OCI-LY7 (cell line): ENCODE data around the gene FOXM1. TPM values are rescaled to one million over a fixed set of nuclear protein-coding genes. Genes with fewer than 3 reads are reported as not detected.
A peak's percentile ranks its signal among the peaks of the same experiment; 100 is the strongest.

ENCODE experiments used
- BruUV-seq: library from RNA; stranded (reverse); fragments of 400-500 nt; replicated peaks from 2 replicates; lab custom pipeline; 2021; lab: Mats Ljungman, UMichigan
- CTCF ChIA-PET: fragments of 300-600 bp; sonication (Branson Sonifier 250); formaldehyde crosslinking; loops from one replicate; lab custom pipeline; 2022; ENCODE audit warnings: antibody characterized with exemption; ENCODE audit not compliant: unreplicated experiment; lab: Charles Lee
- POLR2A ChIA-PET: fragments of 300-600 bp; sonication (Branson Sonifier 250); formaldehyde crosslinking; loops from one replicate; lab custom pipeline; 2022; ENCODE audit warnings: antibody characterized with exemption; lab: Charles Lee
- DNase-seq: peaks from one replicate; pipeline ENCODE4 v3.0.0-alpha.2; 2015; ENCODE audit warnings: low spot score
- H2AFZ ChIP-seq: fragments of 200-600 bp; sonication (generic), shearing (Covaris generic); 2 replicates; pipeline ENCODE4 v1.6.1; 2014; ENCODE audit warnings: mild to moderate bottlenecking, antibody characterized with exemption, low read length, moderate library complexity
- H3K27ac ChIP-seq: fragments of 200-600 bp; sonication (generic); 2 replicates; pipeline ENCODE4 v1.5.1; 2014; ENCODE audit warnings: mixed run types, low read depth, mild to moderate bottlenecking, moderate library complexity, low read length, inconsistent platforms; ENCODE audit not compliant: poor library complexity, severe bottlenecking
- H3K36me3 ChIP-seq: fragments of 200-600 bp; sonication (generic); 2 replicates; pipeline ENCODE4 v1.6.1; 2014; ENCODE audit warnings: mild to moderate bottlenecking, antibody characterized with exemption, low read length, moderate library complexity, mixed read lengths; ENCODE audit not compliant: insufficient read depth
- H3K4me1 ChIP-seq: fragments of 200-600 bp; sonication (generic); 2 replicates; pipeline ENCODE4 v1.5.1; 2014; ENCODE audit warnings: mild to moderate bottlenecking, low read length; ENCODE audit not compliant: insufficient read depth, poor library complexity, severe bottlenecking
- H3K4me2 ChIP-seq: fragments of 200-600 bp; sonication (generic); 2 replicates; pipeline ENCODE4 v1.6.1; 2014; ENCODE audit warnings: mild to moderate bottlenecking, low read length
- H3K4me3 ChIP-seq: fragments of 200-600 bp; sonication (generic); 2 replicates; pipeline ENCODE4 v1.5.1; 2014; ENCODE audit warnings: mild to moderate bottlenecking, low read depth, low read length; ENCODE audit not compliant: poor library complexity, severe bottlenecking
- H3K79me2 ChIP-seq: fragments of 200-600 bp; sonication (generic); 2 replicates; pipeline ENCODE4 v1.6.1; 2016; ENCODE audit warnings: low read depth, mild to moderate bottlenecking, low read length, moderate library complexity, mixed read lengths; ENCODE audit not compliant: insufficient read depth
- H3K9me2 ChIP-seq: fragments of 200-600 bp; sonication (generic); 2 replicates; pipeline ENCODE4 v1.6.1; 2016; ENCODE audit warnings: mild to moderate bottlenecking, low read length, mixed read lengths; ENCODE audit not compliant: insufficient read depth
- H3K9me3 ChIP-seq: fragments of 200-600 bp; sonication (generic); 2 replicates; pipeline ENCODE4 v1.6.1; 2014; ENCODE audit warnings: mild to moderate bottlenecking, mixed run types, low read length, mixed read lengths
- H4K20me1 ChIP-seq: fragments of 200-600 bp; sonication (generic); 2 replicates; pipeline ENCODE4 v1.6.1; 2014; ENCODE audit warnings: mild to moderate bottlenecking, antibody characterized with exemption, low read length, moderate library complexity, mixed read lengths; ENCODE audit not compliant: insufficient read depth
- EZH2phosphoT487 ChIP-seq: fragments of 200-600 bp; sonication (generic); IDR thresholded peaks from 2 replicates; pipeline ENCODE4 v1.6.1; 2018; ENCODE audit warnings: low read depth, borderline replicate concordance, mild to moderate bottlenecking, mixed run types, antibody characterized with exemption, low read length, moderate library complexity, mixed read lengths
- intact Hi-C: fragments of 100-400 bp; cut with micrococcal nuclease; formaldehyde crosslinking; loops from one replicate; pipeline ENCODE4 v1.10.0; 2022; ENCODE audit not compliant: unreplicated experiment
- total RNA-seq, 2 experiments: library from RNA; depleted of rRNA in 1 of 2; stranded (reverse); fragments of >200 nt in 1 of 2; shearing (Covaris generic) in 1 of 2; gene quantifications; 2 replicates each; pipeline ENCODE4 v1.2.3, GENCODE V29; 2014 to 2022
- TF ChIP-seq, protein P1 (sequence below): fragments of 200-600 bp; sonication (generic); conservative IDR thresholded peaks from 2 replicates; pipeline ENCODE4 v1.5.1; 2014; ENCODE audit warnings: mild to moderate bottlenecking, antibody characterized with exemption, low read length, moderate library complexity, mixed read lengths

The FOXM1 gene
- total RNA-seq, 2 experiments from 2014 or later: 109 to 173 TPM

DNA sequence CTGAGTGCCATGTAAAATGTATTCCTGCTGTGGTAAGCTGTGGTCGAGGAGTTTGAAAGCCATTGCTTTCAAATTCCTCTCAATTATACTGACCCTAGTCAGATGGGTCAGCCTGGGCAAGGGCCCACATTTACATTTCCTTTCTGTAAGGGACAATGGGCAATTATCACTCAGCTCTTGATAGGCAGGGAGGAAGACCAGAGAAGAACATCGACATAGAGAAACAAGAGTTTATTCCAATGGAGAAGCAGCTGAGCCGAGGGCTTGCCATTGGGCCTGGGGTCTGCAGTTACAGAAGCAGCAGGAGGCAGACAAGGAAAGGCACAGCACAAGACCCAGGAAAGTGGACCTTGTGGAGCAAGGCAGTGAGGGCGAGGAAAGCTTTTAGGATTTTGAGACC is 51.8 kb downstream of the FOXM1 start:
- no peak for DNase-seq
- H3K36me3 ChIP-seq: peaks cover 88% of the 10 kb centered on the region
- H3K79me2 ChIP-seq: no peaks in the 10 kb centered on the region
- no peak overlapping the region for H3K4me2 ChIP-seq
- H3K27ac ChIP-seq: no peak overlapping the region
- no peak overlapping the region for H2AFZ ChIP-seq
- H3K9me3 ChIP-seq: no peaks in the 10 kb centered on the region
- H3K4me3 ChIP-seq: no peak overlapping the region
- H3K9me2 ChIP-seq: no peaks in the 10 kb centered on the region
- TF ChIP-seq EZH2phosphoT487: no peak
- TF ChIP-seq, protein P1, sequence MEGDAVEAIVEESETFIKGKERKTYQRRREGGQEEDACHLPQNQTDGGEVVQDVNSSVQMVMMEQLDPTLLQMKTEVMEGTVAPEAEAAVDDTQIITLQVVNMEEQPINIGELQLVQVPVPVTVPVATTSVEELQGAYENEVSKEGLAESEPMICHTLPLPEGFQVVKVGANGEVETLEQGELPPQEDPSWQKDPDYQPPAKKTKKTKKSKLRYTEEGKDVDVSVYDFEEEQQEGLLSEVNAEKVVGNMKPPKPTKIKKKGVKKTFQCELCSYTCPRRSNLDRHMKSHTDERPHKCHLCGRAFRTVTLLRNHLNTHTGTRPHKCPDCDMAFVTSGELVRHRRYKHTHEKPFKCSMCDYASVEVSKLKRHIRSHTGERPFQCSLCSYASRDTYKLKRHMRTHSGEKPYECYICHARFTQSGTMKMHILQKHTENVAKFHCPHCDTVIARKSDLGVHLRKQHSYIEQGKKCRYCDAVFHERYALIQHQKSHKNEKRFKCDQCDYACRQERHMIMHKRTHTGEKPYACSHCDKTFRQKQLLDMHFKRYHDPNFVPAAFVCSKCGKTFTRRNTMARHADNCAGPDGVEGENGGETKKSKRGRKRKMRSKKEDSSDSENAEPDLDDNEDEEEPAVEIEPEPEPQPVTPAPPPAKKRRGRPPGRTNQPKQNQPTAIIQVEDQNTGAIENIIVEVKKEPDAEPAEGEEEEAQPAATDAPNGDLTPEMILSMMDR: no peak
- CTCF ChIA-PET: no interaction called here
- POLR2A ChIA-PET: no interaction called here
- no peaks in the 10 kb centered on the region for H4K20me1 ChIP-seq
- BruUV-seq: TSS peak; percentile 30
- intact Hi-C loops: no loop called here
- H3K4me1 ChIP-seq: no peaks in the 10 kb centered on the region

DNA sequence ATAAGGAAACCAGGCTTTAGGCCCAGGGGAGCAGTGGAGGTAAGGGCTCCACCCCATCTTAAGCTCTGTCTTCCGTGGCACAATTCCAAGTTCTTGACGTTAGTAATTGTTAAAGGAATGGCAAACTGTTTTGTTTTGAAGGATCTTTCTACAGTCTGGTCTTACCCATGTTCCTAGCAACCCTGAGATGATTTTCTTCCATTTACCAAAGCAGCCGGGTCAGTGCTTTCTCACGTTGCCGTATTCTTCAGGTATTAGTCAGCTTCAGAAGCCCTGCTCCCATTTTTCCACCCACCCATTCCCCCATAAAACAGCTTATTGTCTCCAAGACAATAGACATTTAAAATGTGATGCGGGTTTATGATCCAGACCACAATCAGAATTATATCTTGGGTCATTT is 52.4 kb downstream of the FOXM1 start:
- H3K4me1 ChIP-seq: no peaks in the 10 kb centered on the region
- POLR2A ChIA-PET: no interaction called here
- BruUV-seq: no TSS peak
- H4K20me1 ChIP-seq: no peaks in the 10 kb centered on the region
- H3K36me3 ChIP-seq: peaks cover 90% of the 10 kb centered on the region
- H3K79me2 ChIP-seq: no peaks in the 10 kb centered on the region
- H3K9me2 ChIP-seq: no peaks in the 10 kb centered on the region
- intact Hi-C loops: no loop called here
- CTCF ChIA-PET: no interaction called here
- H3K4me2 ChIP-seq: no peak overlapping the region
- no peaks in the 10 kb centered on the region for H3K9me3 ChIP-seq
- no peak overlapping the region for H2AFZ ChIP-seq
- no peak overlapping the region for H3K4me3 ChIP-seq
- DNase-seq: no peak
- TF ChIP-seq, protein P1: no peak
- no peak for TF ChIP-seq EZH2phosphoT487
- H3K27ac ChIP-seq: no peak overlapping the region

DNA sequence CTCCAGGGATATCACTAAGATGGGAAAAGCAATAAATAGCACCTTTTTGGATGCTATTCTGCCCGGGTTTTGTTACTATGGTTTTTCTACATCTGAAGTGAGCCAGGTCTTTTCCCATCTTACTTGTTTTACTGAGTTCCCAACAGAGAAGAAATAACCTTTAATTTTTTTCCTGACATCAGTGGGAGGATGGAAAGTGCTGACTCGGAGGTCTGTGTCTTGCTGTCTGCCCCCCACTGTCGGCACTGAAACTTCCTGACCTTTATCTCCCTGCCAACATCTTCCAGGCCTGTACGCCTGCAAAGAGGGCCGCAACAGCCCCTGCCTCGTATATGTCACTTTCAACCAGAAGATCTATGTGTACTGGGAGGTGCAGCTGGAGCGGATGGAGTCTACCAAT is 53.5 kb downstream of the FOXM1 start:
- peaks cover 94% of the 10 kb centered on the region for H3K36me3 ChIP-seq
- no TSS peak for BruUV-seq

More for the DNA sequence above, 53.5 kb downstream of the FOXM1 start:
- H4K20me1 ChIP-seq: no peaks in the 10 kb centered on the region
- no peaks in the 10 kb centered on the region for H3K4me1 ChIP-seq
- no peaks in the 10 kb centered on the region for H3K9me3 ChIP-seq
- ChIA-PET POLR2A (no interaction called here), CTCF (no interaction called here)
- no peaks in the 10 kb centered on the region for H3K9me2 ChIP-seq
- no peak overlapping the region for H3K4me3 ChIP-seq
- TF ChIP-seq, protein P1: no peak
- TF ChIP-seq EZH2phosphoT487: no peak
- H3K79me2 ChIP-seq: no peaks in the 10 kb centered on the region
- intact Hi-C loops: no loop called here
- H3K27ac ChIP-seq: no peak overlapping the region
- H3K4me2 ChIP-seq: no peak overlapping the region
- no peak for DNase-seq
- H2AFZ ChIP-seq: no peak overlapping the region
